Measurements from ENCODE around the gene STS.

DNA sequence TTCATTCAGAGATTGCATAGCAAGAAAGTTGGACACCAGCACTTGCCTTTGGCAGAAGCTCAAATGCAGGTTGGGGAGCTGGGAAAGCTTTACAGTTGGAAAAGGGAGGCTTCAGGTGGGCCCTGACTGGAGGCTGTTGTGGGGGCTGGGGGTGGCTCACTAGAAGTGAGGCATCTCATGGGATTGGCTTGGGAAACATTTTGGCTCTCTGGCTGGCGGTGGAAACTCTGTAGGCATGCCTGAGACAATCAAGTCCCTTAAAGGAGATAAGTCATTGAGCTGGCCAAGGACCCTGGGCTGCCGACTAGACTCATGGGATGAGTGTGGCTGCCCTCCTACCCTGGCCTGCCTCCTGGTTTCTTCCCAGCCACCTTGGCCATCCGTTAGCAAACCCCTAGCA, 31.4 kb upstream of the STS start:
- TF ChIP-seq JUNB (IDR thresholded peaks at IDR 0.05; ENCODE audit: unreplicated experiment) (no peak), NANOG (IDR thresholded peaks at IDR 0.05; ENCODE audit: borderline replicate concordance) (no peak), CREB1 (CRISPR knock-in tag; IDR thresholded peaks at IDR 0.05; ENCODE audit: low read depth) (no peak), POLR2AphosphoS5 (IDR thresholded peaks at IDR 0.05; ENCODE audit: low read depth) (no peak), EZH2 (IDR thresholded peaks at IDR 0.05; ENCODE audit: low read depth, unreplicated experiment) (no peak), EZH2phosphoT487 (IDR thresholded peaks at IDR 0.05; ENCODE audit: unreplicated experiment) (no peak), ZNF114 (CRISPR knock-in tag; IDR thresholded peaks at IDR 0.05) (no peak), ZNF331 (CRISPR knock-in tag; IDR thresholded peaks at IDR 0.05; ENCODE audit: low read depth) (no peak)
- TF ChIP-seq, protein P1, sequence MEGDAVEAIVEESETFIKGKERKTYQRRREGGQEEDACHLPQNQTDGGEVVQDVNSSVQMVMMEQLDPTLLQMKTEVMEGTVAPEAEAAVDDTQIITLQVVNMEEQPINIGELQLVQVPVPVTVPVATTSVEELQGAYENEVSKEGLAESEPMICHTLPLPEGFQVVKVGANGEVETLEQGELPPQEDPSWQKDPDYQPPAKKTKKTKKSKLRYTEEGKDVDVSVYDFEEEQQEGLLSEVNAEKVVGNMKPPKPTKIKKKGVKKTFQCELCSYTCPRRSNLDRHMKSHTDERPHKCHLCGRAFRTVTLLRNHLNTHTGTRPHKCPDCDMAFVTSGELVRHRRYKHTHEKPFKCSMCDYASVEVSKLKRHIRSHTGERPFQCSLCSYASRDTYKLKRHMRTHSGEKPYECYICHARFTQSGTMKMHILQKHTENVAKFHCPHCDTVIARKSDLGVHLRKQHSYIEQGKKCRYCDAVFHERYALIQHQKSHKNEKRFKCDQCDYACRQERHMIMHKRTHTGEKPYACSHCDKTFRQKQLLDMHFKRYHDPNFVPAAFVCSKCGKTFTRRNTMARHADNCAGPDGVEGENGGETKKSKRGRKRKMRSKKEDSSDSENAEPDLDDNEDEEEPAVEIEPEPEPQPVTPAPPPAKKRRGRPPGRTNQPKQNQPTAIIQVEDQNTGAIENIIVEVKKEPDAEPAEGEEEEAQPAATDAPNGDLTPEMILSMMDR (conservative IDR thresholded peaks at IDR 0.05; ENCODE audit: low read depth in 2 of 2), result no peak
- TF ChIP-seq, protein P2, sequence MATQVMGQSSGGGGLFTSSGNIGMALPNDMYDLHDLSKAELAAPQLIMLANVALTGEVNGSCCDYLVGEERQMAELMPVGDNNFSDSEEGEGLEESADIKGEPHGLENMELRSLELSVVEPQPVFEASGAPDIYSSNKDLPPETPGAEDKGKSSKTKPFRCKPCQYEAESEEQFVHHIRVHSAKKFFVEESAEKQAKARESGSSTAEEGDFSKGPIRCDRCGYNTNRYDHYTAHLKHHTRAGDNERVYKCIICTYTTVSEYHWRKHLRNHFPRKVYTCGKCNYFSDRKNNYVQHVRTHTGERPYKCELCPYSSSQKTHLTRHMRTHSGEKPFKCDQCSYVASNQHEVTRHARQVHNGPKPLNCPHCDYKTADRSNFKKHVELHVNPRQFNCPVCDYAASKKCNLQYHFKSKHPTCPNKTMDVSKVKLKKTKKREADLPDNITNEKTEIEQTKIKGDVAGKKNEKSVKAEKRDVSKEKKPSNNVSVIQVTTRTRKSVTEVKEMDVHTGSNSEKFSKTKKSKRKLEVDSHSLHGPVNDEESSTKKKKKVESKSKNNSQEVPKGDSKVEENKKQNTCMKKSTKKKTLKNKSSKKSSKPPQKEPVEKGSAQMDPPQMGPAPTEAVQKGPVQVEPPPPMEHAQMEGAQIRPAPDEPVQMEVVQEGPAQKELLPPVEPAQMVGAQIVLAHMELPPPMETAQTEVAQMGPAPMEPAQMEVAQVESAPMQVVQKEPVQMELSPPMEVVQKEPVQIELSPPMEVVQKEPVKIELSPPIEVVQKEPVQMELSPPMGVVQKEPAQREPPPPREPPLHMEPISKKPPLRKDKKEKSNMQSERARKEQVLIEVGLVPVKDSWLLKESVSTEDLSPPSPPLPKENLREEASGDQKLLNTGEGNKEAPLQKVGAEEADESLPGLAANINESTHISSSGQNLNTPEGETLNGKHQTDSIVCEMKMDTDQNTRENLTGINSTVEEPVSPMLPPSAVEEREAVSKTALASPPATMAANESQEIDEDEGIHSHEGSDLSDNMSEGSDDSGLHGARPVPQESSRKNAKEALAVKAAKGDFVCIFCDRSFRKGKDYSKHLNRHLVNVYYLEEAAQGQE (IDR thresholded peaks at IDR 0.05; ENCODE audit: unreplicated experiment), result no peak
- TF ChIP-seq, protein P3, sequence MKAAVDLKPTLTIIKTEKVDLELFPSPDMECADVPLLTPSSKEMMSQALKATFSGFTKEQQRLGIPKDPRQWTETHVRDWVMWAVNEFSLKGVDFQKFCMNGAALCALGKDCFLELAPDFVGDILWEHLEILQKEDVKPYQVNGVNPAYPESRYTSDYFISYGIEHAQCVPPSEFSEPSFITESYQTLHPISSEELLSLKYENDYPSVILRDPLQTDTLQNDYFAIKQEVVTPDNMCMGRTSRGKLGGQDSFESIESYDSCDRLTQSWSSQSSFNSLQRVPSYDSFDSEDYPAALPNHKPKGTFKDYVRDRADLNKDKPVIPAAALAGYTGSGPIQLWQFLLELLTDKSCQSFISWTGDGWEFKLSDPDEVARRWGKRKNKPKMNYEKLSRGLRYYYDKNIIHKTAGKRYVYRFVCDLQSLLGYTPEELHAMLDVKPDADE (IDR thresholded peaks at IDR 0.05), result no peak

Measured in GM23338 (cell line).